Ovary (tissue), 9 donors: ENCODE results near the gene SMYD5. TPM values are rescaled to one million over a fixed set of nuclear protein-coding genes. Genes with fewer than 3 reads are reported as not detected.

Source experiments
- DNase-seq, 5 donors: peaks; one replicate each; pipeline ENCODE4 v3.0.0-alpha.2; 2019 to 2020
- H3K27ac ChIP-seq, 2 donors: fragments of 200-600 bp; one replicate each; pipeline versions ENCODE4 v1.5.1 to v1.8.0; 2019 to 2022
- H3K27me3 ChIP-seq: fragments of 200-600 bp; one replicate; pipeline ENCODE4 v1.8.0; 2022
- H3K36me3 ChIP-seq: fragments of 200-600 bp; sonication (generic); one replicate; pipeline ENCODE4 v1.5.1; 2019
- H3K4me1 ChIP-seq: one replicate; pipeline ENCODE4 v1.8.1; 2013; ENCODE audit warnings: mild to moderate bottlenecking, moderate library complexity; ENCODE audit not compliant: insufficient read depth
- H3K4me3 ChIP-seq: fragments of 200-600 bp; sonication (generic); one replicate; pipeline ENCODE4 v1.5.1; 2017
- H3K9me3 ChIP-seq, 2 donors: fragments of 200-600 bp in 1 of 2; sonication (generic) in 1 of 2; one replicate each; pipeline versions ENCODE4 v1.5.1 to v1.8.1; 2013 to 2019; ENCODE audit warnings: mild to moderate bottlenecking in 1 of 2, moderate library complexity in 1 of 2
- CTCF ChIP-seq, 3 donors: fragments of 450-650 bp in 2 of 3; fragments of 200-600 bp in 1 of 3; IDR thresholded peaks; one replicate each; pipeline versions ENCODE4 v1.5.1 to v1.8.0; 2016 to 2022; ENCODE audit warnings: antibody characterized with exemption in 3 of 3, mild to moderate bottlenecking in 1 of 3
- EP300 ChIP-seq: sonication (generic); formaldehyde crosslinking; IDR thresholded peaks from one replicate; pipeline ENCODE4 v1.6.1; 2017; ENCODE audit warnings: antibody characterized with exemption
- POLR2A ChIP-seq: fragments of 450-650 bp; IDR thresholded peaks from one replicate; pipeline ENCODE4 v1.6.1; 2017; ENCODE audit warnings: antibody characterized with exemption, mild to moderate bottlenecking, moderate library complexity
- whole genome bisulfite sequencing, 3 donors: extraction: QIAGEN DNeasy Blood & Tissue Kit in 1 of 3; methylation state at CpG; one replicate each; pipeline versions ENCODE4 v1.1.5 to v1.1.7; 2013 to 2017; 5-methylcytosine and 5-hydroxymethylcytosine counted together
- intact Hi-C, 4 donors: fragments of 100-400 bp; cut with DNase I; formaldehyde crosslinking; loops; one replicate each; pipeline versions ENCODE4 v1.11.0 to v1.15.1; 2022 to 2023
- polyA plus RNA-seq, 2 donors: library from polyadenylated mRNA; stranded (reverse); fragments of 200-250 nt in 1 of 2; fragments of 350-450 nt in 1 of 2; fragmentation: Illumina TruSeq in 1 of 2; extraction: RNeasy Lipid Tissue Mini Kit (QIAGEN cat#74804) in 1 of 2; gene quantifications; one replicate each; pipeline ENCODE4 v1.2.3, GENCODE V29; 2013 to 2014
- total RNA-seq, 7 donors: library from RNA; depleted of rRNA in 2 of 7; stranded (reverse); fragments of >200 nt in 2 of 7; fragmentation: NEBNext Ultra II Directional in 3 of 7; extraction: Animal tissue kit (Norgen Biotek cat#: 25700) in 3 of 7; gene quantifications; one replicate each; pipeline versions ENCODE4 v1.1.0 to v1.2.4, GENCODE V29; 2016 to 2023
- donor health status: DM: no; HTN: no; CAD: no; lungs with moderate emphysema.
- donor health status: DM: no; HTN: no; CAD: no.
- donor health status: Bipolar disorder and iron deficiency.
- donor health status: DM: yes; HTN: yes; CAD: no.
- donor health status: DM: no; HTN: no; CAD: no.
- donor health status: DM: yes; HTN: yes; CAD: no.

The SMYD5 gene
- total and polyA plus RNA-seq, 9 donors = 14.1 to 37.9 (median 26.1) TPM

GRCh38 chr2:73212448-73213176, 1.4 kb upstream of the SMYD5 start:
- intact Hi-C loops = no loop called here
- 54 to 56% (median 55%) methylated on average over 20 of the region's 20 CpGs for WGBS, 3 donors

GRCh38 chr2:73215254-73215653, 1.2 kb downstream of the SMYD5 start:
- no peak for DNase-seq
- intact Hi-C loops = no loop called here
- 63 to 68% (median 66%) methylated on average over 4 of the region's 4 CpGs for WGBS, 3 donors
- Histone ChIP-seq H3K36me3 (no peaks in the 10 kb centered on the region), H3K27ac (peak overlapping the region in 1 of 2 donors; percentile 88), H3K4me1 (peaks cover 1% of the 10 kb centered on the region), H3K27me3 (no peaks in the 10 kb centered on the region), H3K4me3 (no peak overlapping the region), H3K9me3 (no peaks in the 10 kb centered on the region)
- TF ChIP-seq EP300 (no peak), CTCF (IDR thresholded peaks at IDR 0.05) (no peak), POLR2A (no peak)

More at GRCh38 chr2:73212448-73213176, 1.4 kb upstream of the SMYD5 start:
- no peak overlapping the region for H3K27ac ChIP-seq
- peaks cover 1% of the 10 kb centered on the region for H3K4me1 ChIP-seq
- no peaks in the 10 kb centered on the region for H3K36me3 ChIP-seq
- TF ChIP-seq POLR2A (no peak), CTCF (IDR thresholded peaks at IDR 0.05) (peak; percentile 40 to 70 (median 57))
- peak; percentile 38 to 80 (median 64) for DNase-seq
- no peaks in the 10 kb centered on the region for H3K27me3 ChIP-seq
- no peaks in the 10 kb centered on the region for H3K9me3 ChIP-seq
- no peak overlapping the region for H3K4me3 ChIP-seq

GRCh38 chr2:73217160-73217559, 3.1 kb downstream of the SMYD5 start:
- intact Hi-C loops = no loop called here
- Histone ChIP-seq H3K9me3 (no peaks in the 10 kb centered on the region), H3K36me3 (no peaks in the 10 kb centered on the region), H3K4me3 (no peak overlapping the region), H3K4me1 (peaks cover 1% of the 10 kb centered on the region), H3K27ac (no peak overlapping the region), H3K27me3 (no peaks in the 10 kb centered on the region)
- WGBS, 3 donors = 92 to 95% (median 93%) methylated on average over 5 of the region's 5 CpGs
- DNase-seq = no peak
- TF ChIP-seq POLR2A = no peak
- TF ChIP-seq CTCF (IDR thresholded peaks at IDR 0.05) = no peak
- no peak for TF ChIP-seq EP300

GRCh38 chr2:73217826-73218225, 3.8 kb downstream of the SMYD5 start:
- no peaks in the 10 kb centered on the region for H3K27me3 ChIP-seq
- no peaks in the 10 kb centered on the region for H3K36me3 ChIP-seq
- no peaks in the 10 kb centered on the region for H3K9me3 ChIP-seq
- no peak for DNase-seq
- no peak overlapping the region for H3K27ac ChIP-seq
- no peak overlapping the region for H3K4me3 ChIP-seq
- intact Hi-C loops = no loop called here
- peaks cover 1% of the 10 kb centered on the region for H3K4me1 ChIP-seq
- TF ChIP-seq POLR2A = no peak
- TF ChIP-seq EP300 = no peak
- TF ChIP-seq CTCF (IDR thresholded peaks at IDR 0.05) = no peak
- 85 to 92% (median 89%) methylated on average over 2 of the region's 2 CpGs for WGBS, 3 donors
